Epithelial cell of esophagus (primary cell): ENCODE data around the gene MAP3K4.

Source experiments
- DNase-seq: peaks from one replicate; pipeline ENCODE4 v3.0.0; 2010; ENCODE audit warnings: low read depth
- H3K4me3 ChIP-seq: 2 replicates; pipeline ENCODE4 v1.5.1; 2011; ENCODE audit warnings: mild to moderate bottlenecking, low read length, control low read depth
- CTCF ChIP-seq: IDR thresholded peaks from 2 replicates; pipeline ENCODE4 v1.5.1; 2011; ENCODE audit warnings: low read depth, mild to moderate bottlenecking, low read length, control low read depth, inconsistent platforms; ENCODE audit not compliant: insufficient read depth; ENCODE audit errors: missing control alignments

The MAP3K4 gene

DNA sequence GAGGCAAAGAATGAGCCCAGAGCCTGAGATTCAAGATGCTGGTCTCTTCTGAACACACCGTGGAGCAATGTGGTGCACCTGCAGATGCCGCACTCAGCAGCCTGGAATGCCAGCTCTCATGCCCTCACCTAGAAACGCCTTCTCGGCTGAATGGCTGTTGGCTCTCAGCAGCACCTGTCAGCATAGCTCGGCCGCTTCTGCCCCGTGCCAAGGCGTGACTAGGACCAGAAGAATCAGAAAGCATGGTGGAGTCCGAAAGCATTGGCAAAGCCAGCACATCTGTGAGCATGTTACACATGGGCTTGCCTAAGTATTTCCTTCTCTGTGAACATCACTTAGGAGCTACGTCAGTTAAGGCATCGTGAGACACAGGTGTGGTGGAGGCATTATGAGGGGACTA is 140.8 kb downstream of the MAP3K4 start:
- no peak for TF ChIP-seq CTCF
- no peak for DNase-seq
- no peak overlapping the region for H3K4me3 ChIP-seq

DNA sequence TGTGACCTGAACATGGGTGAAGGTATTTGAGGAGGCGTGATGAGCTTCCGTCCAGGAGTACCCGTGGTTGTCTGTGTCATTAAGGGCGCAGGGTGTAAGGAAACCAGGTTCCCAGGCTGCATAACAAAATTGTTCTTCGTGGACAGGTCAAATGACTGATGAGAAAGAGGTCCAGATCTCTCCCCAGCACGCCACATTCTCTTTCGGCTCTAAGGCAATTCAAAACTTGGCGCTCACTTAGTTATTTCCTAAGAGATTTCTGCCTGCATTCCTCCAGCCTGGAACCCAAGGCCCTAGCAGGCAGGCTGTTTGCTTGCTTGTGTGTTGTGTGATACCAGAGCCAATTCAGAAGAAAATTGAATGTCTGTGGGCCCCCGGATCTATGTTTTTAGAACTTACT is 142.4 kb downstream of the MAP3K4 start:
- DNase-seq = no peak
- TF ChIP-seq CTCF = no peak

GRCh38 chr6:161134550-161135298 is 143.2 kb downstream of the MAP3K4 start:
- DNase-seq = no peak
- TF ChIP-seq CTCF = no peak
- no peak overlapping the region for H3K4me3 ChIP-seq

More for the DNA sequence above, 142.4 kb downstream of the MAP3K4 start:
- H3K4me3 ChIP-seq = no peak overlapping the region

DNA sequence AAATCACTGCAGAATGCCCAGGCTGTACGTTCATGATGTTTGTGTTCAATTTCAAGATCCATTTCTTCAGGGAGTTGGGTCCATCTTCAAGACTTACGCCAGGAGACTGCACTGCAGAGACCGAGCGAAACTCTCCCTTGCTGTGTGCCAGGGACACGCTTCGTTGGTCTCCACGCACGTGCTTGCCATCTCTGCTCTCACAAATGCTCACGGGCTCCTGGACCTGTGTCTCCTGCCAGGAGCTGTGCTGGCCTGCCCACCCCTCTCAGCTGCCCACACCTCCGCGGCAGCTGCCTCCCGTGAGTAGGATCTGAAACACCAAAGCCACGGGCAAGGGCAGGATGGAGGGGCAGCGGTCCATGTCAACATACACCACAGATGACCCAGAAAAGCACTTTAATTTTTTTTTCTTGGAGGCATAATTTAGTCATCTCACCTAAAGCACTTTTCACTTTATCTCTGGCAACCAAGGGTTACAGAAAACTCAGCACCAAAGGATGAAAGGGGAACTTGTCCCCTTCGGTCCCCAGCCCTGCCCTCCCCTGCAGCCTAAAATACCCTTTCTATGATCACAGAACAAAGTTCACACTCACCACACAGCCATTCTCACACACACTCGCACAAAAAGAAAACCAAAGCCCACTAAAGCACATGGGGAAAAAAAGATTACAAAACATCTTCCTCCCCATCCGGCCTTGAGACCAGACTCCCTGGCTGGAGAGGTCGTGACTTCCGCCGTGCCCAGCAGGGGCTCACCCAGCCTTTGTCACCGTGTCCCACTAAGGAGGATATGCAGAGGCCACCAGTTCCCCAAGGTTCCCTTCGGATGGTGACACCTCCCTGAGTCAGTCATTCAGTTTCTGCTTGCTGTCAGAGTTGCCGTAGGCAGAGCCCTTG is 144.4 kb downstream of the MAP3K4 start:
- no peak for DNase-seq
- no peak for TF ChIP-seq CTCF

DNA sequence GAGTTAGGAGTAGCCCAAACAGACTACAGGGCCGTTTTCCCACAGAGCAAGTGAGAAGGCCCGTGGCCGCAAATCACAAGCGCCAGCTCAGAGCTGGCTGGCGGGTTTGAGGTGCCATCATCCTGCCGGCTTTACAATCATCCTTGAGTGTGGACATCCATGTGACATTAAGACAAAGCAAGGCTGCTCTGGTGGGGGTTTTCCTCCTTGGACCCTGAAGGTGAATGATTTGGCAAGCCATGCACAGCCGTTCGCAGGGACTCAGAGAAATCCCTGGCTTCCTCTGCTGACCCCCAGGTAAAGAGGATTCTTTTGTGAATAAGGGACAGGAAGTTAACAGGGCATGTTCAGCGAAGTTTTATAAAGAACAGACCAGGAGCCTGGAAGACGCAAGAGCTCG is 145.1 kb downstream of the MAP3K4 start:
- TF ChIP-seq CTCF = no peak

More for the DNA sequence above, 144.4 kb downstream of the MAP3K4 start:
- H3K4me3 ChIP-seq = no peak overlapping the region

GRCh38 chr6:161137320-161137719 is 145.8 kb downstream of the MAP3K4 start:
- TF ChIP-seq CTCF = no peak
- no peak overlapping the region for H3K4me3 ChIP-seq
- no peak for DNase-seq

More for the DNA sequence above, 145.1 kb downstream of the MAP3K4 start:
- H3K4me3 ChIP-seq = no peak overlapping the region
- no peak for DNase-seq
